NCI-H1694 treated with DMSO at 0.1 percent for 48 hours (cell line): ENCODE measurements around the gene CLASRP.

ENCODE experiments used
- DNase-seq: peaks from one replicate; lab custom pipeline; 2025; lab: John Stamatoyannopoulos, UW

CLASRP gene

DNA sequence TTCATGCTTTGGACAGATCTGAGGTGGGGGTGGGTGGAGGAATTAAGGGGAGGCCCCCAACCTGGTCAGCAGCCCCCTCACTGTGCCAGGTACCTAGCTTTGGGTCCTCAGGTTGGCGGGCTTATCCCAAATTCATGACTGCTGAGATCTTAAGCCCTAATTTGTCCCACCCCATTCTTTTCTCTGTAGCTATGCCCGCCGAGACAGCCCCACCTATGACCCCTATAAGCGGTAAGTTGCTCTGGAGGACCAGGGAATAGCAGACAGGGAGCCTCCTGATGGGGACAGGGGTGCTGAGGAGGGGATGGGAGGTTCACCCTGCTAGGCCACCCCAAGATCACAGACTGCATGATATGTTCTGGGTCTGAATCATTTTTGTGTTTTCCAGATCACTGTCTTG is 23.1 kb downstream of the CLASRP start:
- DNase-seq, result no peak

DNA sequence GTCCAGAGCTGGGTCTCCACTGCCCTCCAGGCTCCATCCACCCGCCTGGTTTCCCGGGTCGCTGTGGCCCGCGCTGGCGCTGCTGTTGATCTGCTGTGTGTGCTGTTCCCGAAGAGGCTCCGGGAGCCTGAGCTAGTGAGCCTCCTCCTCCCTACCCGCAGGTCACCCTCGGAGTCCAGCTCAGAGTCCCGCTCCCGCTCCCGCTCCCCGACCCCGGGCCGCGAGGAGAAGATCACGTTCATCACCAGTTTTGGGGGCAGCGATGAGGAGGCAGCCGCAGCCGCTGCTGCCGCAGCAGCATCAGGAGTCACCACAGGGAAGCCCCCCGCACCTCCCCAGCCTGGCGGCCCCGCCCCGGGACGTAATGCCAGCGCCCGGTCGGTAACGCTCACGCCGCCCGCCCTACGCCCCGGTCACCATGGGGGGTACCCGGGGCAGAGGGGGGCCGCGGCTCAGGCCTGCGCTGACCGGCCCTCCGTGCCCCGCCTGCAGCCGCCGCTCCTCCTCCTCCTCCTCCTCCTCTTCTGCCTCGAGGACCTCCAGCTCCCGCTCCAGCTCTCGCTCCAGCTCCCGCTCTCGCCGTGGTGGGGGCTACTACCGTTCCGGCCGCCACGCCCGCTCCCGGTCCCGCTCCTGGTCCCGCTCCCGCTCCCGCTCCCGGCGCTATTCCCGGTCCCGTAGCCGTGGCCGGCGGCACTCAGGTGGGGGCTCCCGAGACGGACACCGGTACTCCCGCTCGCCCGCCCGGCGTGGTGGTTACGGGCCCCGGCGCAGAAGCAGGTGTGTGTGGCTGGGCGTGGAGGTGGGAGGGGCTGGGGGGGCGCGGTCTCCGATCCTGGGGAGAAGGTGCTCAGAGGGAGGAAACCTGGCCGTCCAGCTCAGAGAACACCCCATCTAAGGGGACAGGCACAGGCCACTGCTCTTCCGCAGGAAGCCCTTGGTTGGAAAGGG is 25.3 kb downstream of the CLASRP start:
- no peak for DNase-seq

DNA sequence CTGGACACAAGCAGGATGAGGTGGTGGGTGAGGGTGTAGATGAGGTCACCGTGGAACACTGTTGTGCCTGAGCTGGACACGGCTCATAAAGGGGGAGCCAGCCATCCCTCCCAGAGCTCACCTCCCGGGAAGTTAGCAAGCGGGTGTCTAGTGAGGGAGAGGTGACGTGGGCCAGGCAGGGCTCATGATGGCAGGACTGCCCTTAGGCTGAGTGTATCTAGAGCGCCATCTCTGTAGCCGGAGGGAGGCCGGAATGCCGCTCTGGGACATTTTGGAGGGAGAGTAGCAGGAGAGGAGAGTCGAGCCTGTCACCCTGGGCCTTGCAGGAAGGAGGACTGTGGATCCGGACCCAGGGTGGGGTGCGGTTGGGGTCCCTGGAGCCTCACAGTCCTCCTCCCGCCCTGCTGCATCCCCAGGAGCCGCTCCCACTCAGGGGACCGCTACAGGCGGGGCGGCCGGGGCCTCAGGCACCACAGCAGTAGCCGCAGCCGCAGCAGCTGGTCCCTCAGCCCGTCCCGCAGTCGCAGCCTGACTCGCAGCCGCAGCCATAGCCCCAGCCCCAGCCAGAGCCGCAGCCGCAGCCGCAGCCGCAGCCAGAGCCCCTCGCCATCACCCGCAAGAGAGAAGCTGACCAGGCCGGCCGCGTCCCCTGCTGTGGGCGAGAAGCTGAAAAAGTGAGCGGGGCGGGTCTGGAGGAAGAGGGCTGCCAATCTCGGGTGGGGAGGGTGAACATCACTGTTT is 28.2 kb downstream of the CLASRP start:
- no peak for DNase-seq

DNA sequence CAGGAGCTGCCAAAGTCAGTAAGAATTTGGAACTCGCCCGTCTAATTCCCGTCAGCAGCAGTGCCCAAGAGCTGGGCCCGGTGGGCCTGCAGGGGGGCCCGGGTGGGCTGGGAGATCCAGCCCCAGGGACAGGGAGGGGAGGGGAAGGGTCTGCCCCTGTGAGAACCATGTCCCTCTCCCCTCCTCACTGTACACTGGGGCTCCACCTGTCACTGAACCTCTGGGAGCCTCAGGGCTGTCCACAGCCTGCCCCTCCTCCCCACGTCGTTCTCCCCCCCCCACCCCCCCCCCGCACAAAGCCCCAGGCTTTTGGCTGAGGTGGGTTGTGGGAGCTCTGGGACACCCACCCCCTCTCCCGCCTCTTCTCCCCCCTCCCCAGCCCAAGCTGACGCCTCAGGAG is 29.2 kb downstream of the CLASRP start:
- DNase-seq, result no peak

DNA sequence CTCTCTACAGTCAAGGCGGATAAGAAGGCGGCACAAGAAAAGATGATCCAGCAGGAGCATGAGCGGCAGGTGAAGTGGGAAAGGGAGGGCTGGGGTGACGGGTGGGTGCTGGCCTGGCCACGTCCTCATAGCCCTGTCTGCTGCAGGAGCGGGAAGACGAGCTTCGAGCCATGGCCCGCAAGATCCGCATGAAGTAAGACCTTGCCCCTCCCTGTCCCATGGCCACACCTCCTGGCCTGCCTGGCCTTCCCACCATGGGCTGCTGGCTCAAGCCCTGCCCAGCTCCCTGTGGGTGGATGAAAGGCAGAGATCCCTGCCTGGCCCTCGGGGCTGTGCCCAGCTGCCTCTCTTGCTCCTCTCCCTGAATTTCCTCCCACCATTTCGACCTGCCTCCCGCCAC is 30.2 kb downstream of the CLASRP start:
- no peak for DNase-seq

DNA sequence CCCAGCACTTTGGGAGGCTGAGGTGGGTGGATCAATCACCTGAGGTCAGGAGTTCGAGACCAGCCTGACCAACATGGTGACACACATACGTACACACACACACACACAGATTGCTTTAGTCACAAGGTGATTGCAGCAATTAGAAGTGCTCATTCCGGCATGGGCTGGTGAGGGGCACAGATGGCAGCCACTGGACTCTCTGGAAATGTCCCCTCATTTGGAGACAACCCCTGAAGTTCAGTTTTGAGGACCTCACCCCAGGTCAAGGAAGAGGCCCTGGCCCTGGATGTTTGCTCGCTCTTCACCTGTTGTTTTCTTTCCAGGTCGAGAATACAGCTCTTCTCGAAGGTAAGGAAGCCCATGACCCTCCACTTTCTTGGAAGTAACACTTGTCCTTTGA is 31.4 kb downstream of the CLASRP start:
- DNase-seq, result no peak

DNA sequence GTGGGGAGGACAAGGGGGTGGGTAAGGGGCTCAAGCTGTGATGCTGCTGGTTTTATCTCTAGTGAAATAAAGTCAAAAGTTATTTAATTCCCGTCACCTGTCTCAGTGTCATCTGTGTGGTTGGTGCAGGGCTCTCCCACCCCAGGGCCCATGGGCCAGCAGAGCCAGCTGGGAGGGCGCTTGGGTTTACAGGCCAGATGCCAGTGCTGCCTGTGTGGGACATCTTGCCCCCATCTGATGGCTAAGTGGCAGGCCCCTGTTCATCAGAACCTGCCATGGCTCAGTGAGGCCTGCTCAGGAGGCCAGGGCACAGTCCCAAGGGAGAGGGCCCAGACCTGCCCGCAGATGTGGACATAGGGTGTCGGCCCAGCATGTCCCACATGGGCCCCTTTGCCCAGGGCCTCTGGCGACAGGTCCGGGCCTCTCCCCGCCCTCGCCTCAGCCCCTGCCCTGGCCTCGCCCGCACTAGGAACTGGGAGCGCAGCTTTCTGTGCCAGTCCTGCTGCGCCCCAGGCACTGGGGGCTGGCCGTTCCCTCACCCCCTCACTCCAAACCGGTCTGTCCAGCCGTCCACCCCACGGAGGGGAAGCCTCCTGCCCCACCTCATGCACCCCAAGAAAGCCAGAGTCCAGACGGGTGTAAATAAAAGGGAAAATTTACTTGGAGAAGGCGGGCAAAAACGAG is 32.2 kb downstream of the CLASRP start:
- no peak for DNase-seq

DNA sequence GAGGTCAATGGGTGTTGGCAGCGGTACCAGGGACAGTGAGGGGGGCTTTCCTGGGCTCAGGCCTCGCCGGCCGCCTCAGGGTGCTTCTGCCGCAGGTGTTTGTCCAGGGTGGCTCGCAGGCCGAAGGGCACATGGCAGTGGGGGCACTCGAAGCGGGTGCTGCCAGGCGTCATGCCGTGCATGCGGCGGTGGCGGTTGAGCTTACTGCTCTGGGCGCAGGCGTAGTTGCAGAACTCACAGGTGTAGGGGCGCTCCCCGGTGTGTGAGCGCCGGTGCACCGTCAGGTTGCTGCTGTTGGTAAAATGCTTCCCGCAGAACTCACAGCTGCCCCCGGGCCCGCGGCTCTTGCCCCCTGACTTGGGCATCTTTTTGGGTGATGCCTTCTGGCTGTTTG is 32.7 kb downstream of the CLASRP start:
- DNase-seq, result no peak

DNA sequence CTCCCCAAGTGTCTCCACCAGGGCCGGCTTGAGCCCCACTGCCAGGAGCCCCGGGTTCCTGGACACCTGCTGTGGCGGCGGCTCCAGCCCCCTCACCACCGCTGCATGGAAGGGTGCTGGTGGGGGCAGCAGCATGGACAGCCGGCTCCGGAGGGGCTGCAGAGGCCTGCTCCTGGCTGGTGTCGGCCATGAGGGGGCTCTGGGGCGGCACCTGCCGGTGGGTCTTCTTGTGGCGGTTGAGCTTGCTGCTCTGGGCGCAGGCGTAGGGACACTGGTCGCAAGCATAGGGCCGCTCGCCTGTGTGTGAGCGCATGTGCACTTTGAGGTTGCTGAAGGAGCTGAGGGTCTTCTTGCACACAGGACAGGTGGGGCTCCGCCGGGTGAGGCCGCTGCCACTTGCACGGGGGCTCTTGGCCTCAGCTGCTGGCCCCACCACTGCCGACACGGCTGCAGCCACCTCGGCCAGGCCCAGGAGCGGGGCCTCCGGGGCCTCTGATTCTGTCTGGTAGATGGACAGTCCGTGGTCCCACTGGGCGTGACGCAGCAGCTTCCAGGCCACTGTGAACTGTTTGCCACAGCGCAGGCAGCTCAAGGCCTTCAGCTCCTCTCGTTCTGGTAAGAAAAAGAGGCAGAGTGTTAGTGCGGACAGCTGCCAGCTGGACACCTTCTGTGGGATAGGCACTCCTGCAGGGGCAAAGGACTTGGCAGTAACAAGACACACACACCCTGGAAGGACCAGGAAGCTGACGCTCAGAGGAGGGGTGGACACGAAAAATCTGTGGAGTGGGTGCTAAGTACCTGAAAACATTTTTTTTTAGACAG is 33.3 kb downstream of the CLASRP start:
- DNase-seq, result no peak

DNA sequence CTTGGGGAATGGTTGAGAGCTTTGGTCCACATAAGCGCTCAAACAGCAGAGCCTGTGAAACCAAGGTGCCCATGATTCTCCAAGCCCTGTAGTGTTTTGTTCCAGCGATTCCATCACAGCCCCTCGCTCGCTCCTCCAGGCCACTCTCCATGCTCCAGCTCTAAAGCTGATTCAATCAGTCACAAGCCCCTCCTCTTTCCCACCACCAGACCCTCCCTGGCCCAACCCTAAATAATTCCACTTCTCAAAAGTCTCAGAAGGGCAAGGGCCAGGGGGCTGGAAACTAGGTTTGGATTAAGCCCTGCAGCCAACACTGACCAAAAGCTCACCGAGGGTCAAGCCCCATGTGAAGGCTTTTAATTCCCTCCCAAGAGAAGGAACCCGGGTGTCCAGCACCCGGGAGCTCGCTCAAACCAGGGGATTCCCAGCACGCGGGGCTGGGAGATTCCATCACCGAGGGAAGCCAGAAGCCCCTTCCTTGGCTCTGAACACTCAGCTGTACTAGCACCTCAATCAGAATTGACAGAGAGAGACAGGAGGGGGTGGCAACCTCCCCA is 36.0 kb downstream of the CLASRP start:
- DNase-seq, result no peak

DNA sequence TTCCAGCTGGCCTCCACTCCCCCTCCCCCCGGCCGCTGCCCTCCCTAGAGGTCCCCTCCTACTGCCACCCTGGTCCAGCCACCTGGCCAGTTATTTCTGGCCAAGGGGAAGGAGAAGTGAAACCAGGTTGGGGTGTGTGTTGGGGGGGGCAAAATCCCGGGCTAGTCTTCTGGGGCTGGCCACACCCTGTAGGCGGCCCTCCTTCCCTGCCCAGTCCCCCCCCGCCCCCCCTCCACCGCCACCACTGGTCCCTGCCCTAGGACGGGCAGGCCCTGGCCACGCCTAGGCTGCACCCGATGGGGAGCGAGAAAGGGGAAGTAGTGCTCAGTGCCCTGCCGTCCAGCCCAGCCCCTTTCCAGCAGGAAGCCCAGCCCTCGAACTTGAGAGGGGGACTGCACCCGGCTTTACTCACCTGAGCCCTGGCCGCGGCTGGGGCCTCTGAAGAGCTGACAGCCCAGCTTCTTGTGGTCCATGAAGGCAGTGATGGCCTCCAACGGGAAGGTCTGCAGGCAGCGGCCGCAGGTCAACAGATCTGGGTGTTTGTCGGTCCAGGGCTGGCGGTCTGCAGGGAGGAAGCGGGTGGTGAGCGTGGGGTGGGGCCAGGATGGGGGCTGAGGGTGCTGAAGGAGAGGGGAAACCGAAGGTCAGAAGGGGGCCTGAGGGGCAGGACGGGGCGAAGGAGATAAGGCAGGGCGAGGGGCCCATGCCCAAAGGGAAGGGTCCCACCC is 36.6 kb downstream of the CLASRP start:
- DNase-seq, result no peak

DNA sequence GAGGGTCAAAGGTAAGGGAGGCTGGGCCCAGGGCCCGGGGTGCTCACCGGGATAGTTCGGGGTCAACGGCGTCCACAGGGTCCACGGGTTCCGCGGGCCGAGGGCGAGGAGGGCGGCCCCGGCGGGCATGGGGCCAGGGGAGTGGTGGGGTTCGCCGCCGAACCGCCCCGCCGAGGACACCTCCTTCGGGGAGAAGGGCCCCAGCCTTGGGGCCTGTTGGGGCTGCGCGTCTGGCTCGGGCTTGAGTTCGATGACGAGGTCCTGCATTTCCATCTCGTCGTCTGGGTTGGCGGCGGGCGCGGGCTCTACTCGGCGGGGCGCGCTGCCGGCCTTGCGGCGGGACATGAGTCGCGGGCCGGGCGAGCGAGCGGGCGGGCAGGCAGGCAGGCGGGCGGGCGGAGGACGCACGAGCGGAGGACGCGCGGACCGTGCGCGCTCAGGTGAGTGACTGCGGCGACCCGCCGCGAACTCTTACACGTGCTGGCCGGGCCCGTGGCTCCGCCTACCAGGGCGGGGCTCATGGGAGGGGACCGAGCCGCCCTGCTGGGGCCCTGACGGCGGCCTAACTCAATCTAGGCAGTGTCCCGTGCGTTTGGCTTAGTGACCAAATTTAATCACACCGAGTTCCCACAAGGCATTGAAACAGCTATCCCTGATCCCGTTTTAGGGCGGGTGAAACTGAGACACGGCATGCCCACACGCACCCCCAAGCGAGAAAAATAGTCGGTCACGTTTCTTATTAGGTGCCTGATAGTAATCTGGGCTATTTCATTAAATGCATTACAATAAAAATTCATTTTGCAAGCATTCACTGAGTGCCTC is 37.4 kb downstream of the CLASRP start, which contains the start of gene ZNF296:
TSS of gene ZNF296 (minus strand) at position 450 of the 822 bp plus-strand sequence. CDS start at position 345, 105 bp downstream.
- DNase-seq, result no peak

DNA sequence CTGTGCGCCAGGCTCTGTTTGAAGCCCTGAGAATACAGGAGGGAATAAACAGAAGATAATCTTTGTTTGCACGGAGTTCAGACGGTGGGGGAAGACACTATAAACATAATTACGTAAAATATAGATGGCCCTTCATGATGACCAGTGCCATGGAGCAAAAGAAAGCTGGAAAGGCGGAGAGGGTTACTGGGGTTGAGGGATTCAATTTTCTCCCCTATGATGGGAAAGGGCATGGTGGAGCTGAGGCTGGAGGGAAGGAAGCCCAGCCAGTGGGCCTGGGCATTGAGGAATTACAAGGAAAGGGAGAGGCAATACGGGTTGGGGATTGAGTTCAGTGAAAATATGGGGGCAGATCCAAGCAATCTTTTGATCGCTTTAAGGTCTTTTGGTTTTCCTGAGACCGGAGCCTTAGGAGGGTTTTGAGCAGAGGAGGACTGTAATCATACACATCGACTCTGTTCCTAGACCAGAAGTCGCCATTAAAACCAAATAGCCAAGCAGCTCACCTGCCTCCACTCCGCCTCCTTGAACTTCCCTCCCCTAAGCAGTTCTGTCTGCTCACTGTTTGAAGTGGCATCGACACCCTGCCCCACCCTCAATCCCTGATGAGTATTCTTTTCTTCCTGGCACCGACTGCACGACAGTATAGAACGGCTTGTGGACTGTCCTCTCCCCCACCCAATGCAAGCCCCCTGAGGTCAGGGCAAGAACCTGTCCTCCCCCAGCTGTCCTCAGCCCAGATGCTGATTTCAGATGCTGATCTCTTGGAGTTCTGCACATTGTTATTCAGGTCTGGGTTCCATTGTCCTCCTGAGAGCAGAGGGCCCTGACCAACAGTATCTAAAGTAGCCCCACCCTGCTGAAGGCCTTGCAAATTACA is 38.2 kb downstream of the CLASRP start:
- no peak for DNase-seq

DNA sequence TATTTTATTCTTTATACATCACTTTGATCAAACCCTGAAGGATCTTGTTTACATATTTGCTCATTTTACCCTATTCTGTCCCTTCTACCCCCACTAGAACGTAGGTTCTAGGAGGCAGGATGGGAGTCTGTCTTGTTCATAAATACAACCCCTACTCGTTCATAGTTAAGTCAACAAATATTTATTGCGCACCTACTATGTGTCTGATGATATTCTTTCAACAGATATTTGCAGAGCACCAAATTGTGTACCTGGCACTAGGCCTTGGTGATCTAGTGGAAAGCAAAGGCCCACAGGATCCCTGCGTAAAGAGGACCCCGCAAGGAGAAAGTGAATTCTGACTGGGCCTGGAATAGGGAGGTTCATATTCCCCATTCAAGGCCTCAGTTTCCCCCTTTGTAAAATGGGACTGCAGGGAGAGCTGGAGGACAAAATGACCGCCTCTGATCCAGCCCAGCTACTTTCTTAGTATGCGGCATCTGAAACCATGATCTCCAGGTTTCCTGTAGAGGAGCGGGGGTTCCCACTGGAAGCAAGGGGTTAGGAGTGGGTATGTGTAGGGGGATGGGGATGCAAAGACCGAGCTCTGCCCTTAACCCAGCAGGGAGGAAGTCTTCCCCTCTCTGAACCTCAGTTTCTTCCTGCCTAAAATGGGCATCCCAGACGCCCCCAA is 39.7 kb downstream of the CLASRP start:
- no peak for DNase-seq

DNA sequence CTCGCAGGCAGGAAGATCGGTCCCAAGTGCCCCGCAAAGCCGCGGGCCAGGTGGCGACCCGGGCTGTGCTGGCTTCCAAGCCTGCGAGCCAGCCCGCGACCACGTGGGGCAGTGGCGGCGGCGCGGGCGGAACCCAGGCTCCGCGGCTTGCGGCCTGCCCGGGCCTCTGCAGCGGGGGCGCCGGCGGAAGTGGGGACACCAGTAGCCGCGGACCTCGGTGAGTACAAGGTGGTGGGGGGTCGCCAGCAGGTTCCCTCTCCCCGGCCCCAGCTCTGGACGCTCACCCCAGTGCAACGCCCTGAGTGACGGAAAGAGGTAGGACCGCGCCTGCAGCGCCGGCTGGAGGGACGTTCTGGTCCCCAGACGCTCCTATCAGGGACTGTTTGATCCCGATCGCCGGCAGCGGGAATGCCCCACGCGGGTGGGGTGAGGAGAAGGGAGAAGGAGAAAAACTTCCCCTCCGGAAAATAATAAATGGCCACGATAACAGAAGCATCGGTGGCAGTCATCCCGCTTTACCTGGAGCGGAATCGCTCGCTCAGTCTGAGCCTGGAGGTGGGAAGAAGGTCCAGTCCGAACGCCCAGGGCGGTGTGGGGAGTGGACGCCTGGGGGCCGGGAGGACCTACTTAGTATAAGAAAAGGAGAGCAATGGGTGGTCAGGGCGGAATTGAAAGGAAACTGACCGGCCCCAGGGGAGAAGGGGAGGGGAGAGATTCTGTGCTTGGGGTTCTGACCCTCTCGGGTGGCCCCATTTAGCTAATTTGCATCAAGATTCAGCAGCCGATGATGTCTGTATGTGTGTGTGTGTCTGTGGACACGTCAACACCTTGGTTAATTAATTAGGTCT is 40.4 kb downstream of the CLASRP start, which contains the start of gene GEMIN7:
TSS of gene GEMIN7 (plus strand) at position 198 of the 848 bp plus-strand sequence. CDS start 10,855 bp downstream, outside the sequence.
- peak; percentile 59 for DNase-seq

DNA sequence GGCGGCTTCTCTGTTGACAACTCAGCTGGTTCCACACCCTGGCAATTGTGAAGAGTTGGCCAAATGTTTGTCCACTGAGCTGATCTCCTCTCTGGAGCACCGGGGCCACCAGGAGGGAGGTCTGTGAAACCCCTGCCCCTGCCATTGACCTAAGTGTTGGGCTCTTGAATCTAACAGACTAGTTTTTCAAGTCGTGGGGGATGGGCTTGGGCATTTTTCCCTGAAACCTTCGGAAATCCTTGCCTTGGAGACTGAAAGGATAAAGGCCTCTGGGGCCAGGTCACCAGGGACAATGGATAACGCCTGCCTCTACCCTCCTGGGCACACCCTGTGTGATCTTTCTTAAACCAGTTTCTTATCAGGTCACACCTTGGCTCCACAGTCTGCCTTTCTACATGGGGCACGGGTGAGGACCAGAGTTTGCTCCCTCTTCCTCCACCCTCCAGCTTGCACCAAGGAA is 41.1 kb downstream of the CLASRP start:
- DNase-seq, result no peak

DNA sequence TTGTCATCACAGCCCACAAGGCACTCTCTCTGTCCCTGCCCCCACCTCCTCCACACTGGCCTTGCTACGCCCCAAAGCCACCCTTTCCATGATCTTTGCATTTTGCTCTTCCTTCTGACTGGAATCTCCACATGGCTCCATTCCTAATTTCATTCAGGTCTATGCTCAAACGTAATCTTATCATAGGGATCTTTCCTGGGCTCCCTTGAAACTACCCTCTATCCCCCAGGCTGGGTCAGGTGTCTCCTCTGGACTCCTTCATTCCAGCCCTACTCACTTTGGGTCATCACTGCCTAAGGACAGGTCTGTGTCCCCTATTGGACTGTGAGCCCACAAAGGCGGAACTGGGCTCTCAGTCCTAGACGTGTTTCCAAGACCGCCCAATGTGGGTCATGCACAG is 43.3 kb downstream of the CLASRP start:
- no peak for DNase-seq
